Prostate gland (tissue), 2 donors: ENCODE results near the gene LOC101059915.
"Not testable (repeated sequence)": the region's sequence is repeated elsewhere in the genome, so short reads cannot be mapped to it uniquely, and the experiment has no call there.

Source experiments
- POLR2AphosphoS5 ChIP-seq: sonication (generic); formaldehyde crosslinking; IDR thresholded peaks from one replicate; pipeline ENCODE4 v1.6.1; 2017; ENCODE audit warnings: antibody characterized with exemption
- TF ChIP-seq, protein P1 (sequence below), 4 experiments: fragments of 200-600 bp in 2 of 4; fragments of 450-650 bp in 2 of 4; sonication (generic) in 2 of 4; IDR thresholded peaks; 1 replicate in 3 of 4; 2 replicates in 1 of 4; pipeline ENCODE4 v1.5.1; 2016 to 2019; ENCODE audit warnings: antibody characterized with exemption in 4 of 4, mild to moderate bottlenecking in 2 of 4, moderate library complexity in 2 of 4

DNA sequence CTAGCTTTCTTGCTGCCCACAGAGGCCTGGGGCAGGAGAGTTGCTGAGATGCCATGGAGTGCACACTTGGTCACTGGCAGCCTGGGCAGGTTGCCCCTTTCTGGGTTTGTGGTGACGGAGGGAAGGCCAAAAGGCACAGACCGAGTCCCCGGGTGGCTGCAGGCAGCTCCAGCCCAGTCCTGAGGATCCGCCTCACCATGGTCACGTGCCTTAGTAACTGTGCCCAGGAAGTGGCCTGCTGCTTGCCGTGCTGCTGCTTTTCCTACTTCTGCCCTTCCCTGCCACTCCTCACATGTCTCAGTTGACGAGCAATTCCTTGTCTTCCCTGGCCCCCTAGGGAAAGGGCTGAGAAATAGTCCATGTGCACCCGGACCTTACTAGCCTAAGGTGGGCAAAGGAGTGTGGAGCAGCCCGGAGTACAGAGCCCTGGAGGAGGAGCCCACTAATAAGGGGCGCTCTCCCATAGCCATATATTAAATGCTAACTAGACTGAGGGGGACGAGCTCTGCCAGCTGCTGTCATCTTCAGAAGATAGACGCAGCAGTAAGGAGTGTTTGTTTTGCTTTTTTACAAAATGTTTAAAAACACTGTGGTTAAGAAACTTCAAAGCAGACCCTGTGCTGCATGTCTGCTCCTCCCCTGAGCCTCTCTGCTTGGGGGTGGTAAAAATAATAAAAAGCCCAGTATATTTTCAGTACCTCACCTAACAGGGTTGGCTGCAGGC, 31.1 kb downstream of the LOC101059915 start:
- TF ChIP-seq, protein P1, sequence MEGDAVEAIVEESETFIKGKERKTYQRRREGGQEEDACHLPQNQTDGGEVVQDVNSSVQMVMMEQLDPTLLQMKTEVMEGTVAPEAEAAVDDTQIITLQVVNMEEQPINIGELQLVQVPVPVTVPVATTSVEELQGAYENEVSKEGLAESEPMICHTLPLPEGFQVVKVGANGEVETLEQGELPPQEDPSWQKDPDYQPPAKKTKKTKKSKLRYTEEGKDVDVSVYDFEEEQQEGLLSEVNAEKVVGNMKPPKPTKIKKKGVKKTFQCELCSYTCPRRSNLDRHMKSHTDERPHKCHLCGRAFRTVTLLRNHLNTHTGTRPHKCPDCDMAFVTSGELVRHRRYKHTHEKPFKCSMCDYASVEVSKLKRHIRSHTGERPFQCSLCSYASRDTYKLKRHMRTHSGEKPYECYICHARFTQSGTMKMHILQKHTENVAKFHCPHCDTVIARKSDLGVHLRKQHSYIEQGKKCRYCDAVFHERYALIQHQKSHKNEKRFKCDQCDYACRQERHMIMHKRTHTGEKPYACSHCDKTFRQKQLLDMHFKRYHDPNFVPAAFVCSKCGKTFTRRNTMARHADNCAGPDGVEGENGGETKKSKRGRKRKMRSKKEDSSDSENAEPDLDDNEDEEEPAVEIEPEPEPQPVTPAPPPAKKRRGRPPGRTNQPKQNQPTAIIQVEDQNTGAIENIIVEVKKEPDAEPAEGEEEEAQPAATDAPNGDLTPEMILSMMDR (IDR thresholded peaks at IDR 0.05), result not testable (repeated sequence)
- TF ChIP-seq POLR2AphosphoS5, result not testable (repeated sequence)
